Thoracic aorta (tissue), 2 donors: ENCODE measurements around the gene GCN1. TPM values are rescaled to one million over a fixed set of nuclear protein-coding genes. Genes with fewer than 3 reads are reported as not detected.

Experiments used
- ATAC-seq: fragments of 150-250 bp; one replicate; pipeline ENCODE4 v1.8.0; 2017; ENCODE audit warnings: low read depth; ENCODE audit not compliant: insufficient number of reproducible peaks, low FRiP score
- DNase-seq: peaks from one replicate; pipeline ENCODE4 v3.0.0-alpha.2; 2020; ENCODE audit warnings: low spot score
- H3K27ac ChIP-seq, 2 donors: fragments of 200-600 bp; sonication (generic); 1 replicate in 1 of 2; 2 replicates in 1 of 2; pipeline ENCODE4 v1.5.1; 2016; ENCODE audit warnings: mild to moderate bottlenecking in 2 of 2, moderate library complexity in 2 of 2
- H3K27me3 ChIP-seq: fragments of 200-600 bp; sonication (generic); replicated peaks from 2 replicates; pipeline ENCODE4 v1.6.0; 2016; ENCODE audit warnings: mild to moderate bottlenecking; ENCODE audit not compliant: insufficient read depth
- H3K36me3 ChIP-seq: fragments of 200-600 bp; sonication (generic); one replicate; pipeline ENCODE4 v1.5.1; 2016
- H3K4me1 ChIP-seq, 2 donors: fragments of 200-600 bp; sonication (generic); 1 replicate in 1 of 2; 2 replicates in 1 of 2; pipeline versions ENCODE4 v1.5.1 to v1.6.0; 2016; ENCODE audit warnings: low read depth in 2 of 2, mild to moderate bottlenecking in 1 of 2; ENCODE audit not compliant: control insufficient read depth in 1 of 2
- H3K4me3 ChIP-seq: fragments of 200-600 bp; sonication (generic); 2 replicates; pipeline ENCODE4 v1.5.1; 2016; ENCODE audit warnings: mild to moderate bottlenecking
- H3K9me3 ChIP-seq: fragments of 200-600 bp; sonication (generic); 2 replicates; pipeline ENCODE4 v1.5.1; 2016
- CTCF ChIP-seq: fragments of 200-600 bp; sonication (generic); IDR thresholded peaks from one replicate; pipeline ENCODE4 v1.5.1; 2019; ENCODE audit warnings: antibody characterized with exemption
- total RNA-seq, 2 donors: library from RNA; depleted of rRNA; stranded (reverse); fragments of >200 nt; gene quantifications; one replicate each; pipeline versions ENCODE4 v1.1.0 to v1.2.3, GENCODE V29; 2016

GCN1 gene
- total RNA-seq, 2 donors from 2014 or later = 56.8 to 91.5 TPM

GRCh38 chr12:120132863-120133385 is 61.6 kb downstream of the GCN1 start:
- no peaks in the 10 kb centered on the region for H3K27me3 ChIP-seq
- ATAC-seq (no peak), DNase-seq (no peak)
- no peaks in the 10 kb centered on the region for H3K4me1 ChIP-seq
- no peak for TF ChIP-seq CTCF
- H3K4me3 ChIP-seq = no peak overlapping the region
- H3K9me3 ChIP-seq = no peaks in the 10 kb centered on the region
- H3K27ac ChIP-seq = no peak overlapping the region
- peaks cover 83% of the 10 kb centered on the region for H3K36me3 ChIP-seq

GRCh38 chr12:120132054-120132836 is 62.3 kb downstream of the GCN1 start:
- no peak for TF ChIP-seq CTCF
- DNase-seq = no peak
- no peaks in the 10 kb centered on the region for H3K4me1 ChIP-seq
- no peaks in the 10 kb centered on the region for H3K27me3 ChIP-seq
- H3K9me3 ChIP-seq = no peaks in the 10 kb centered on the region
- ATAC-seq = no peak
- peaks cover 80% of the 10 kb centered on the region for H3K36me3 ChIP-seq
- no peak overlapping the region for H3K27ac ChIP-seq
- H3K4me3 ChIP-seq = no peak overlapping the region

- TF ChIP-seq CTCF = no peak
- DNase-seq = no peak
- H3K27ac ChIP-seq = no peak overlapping the region
- H3K27me3 ChIP-seq = no peaks in the 10 kb centered on the region
- H3K4me1 ChIP-seq = peaks cover 2 to 5% of the 10 kb centered on the region in 2 donors
- peaks cover 73% of the 10 kb centered on the region for H3K36me3 ChIP-seq
- H3K4me3 ChIP-seq = no peak overlapping the region
- H3K9me3 ChIP-seq = no peaks in the 10 kb centered on the region
- ATAC-seq = no peak
Measured at GRCh38 chr12:120131116-120131515, 63.4 kb downstream of the GCN1 start.

- DNase-seq = no peak
- TF ChIP-seq CTCF = no peak
- no peak for ATAC-seq
- no peaks in the 10 kb centered on the region for H3K9me3 ChIP-seq
- H3K27ac ChIP-seq = no peak overlapping the region
- no peak overlapping the region for H3K4me3 ChIP-seq
- H3K4me1 ChIP-seq = peaks cover 2 to 6% of the 10 kb centered on the region in 2 donors
- H3K27me3 ChIP-seq = no peaks in the 10 kb centered on the region
- H3K36me3 ChIP-seq = peaks cover 61% of the 10 kb centered on the region
Measured at GRCh38 chr12:120130011-120130410, 64.5 kb downstream of the GCN1 start.

GRCh38 chr12:120126635-120127005 is 67.9 kb downstream of the GCN1 start:
- ATAC-seq = no peak
- no peaks in the 10 kb centered on the region for H3K9me3 ChIP-seq
- H3K27ac ChIP-seq = peak overlapping the region in 1 of 2 donors; percentile 42

More at GRCh38 chr12:120126635-120127005, 67.9 kb downstream of the GCN1 start:
- peaks cover 2 to 6% of the 10 kb centered on the region in 2 donors for H3K4me1 ChIP-seq
- no peaks in the 10 kb centered on the region for H3K27me3 ChIP-seq
- H3K4me3 ChIP-seq = no peak overlapping the region
- TF ChIP-seq CTCF = no peak
- DNase-seq = no peak
- peaks cover 43% of the 10 kb centered on the region for H3K36me3 ChIP-seq
